OCI-LY1 (cell line): ENCODE data around the gene AOAH.

Source experiments
- H2AFZ ChIP-seq: fragments of 200-600 bp; sonication (generic), shearing (Covaris generic); 2 replicates; pipeline ENCODE4 v1.6.0; 2014; ENCODE audit warnings: antibody characterized with exemption, mild to moderate bottlenecking, low read length
- H3F3A ChIP-seq: fragments of 200-600 bp; sonication (generic), shearing (Covaris generic); 2 replicates; pipeline ENCODE4 v1.6.0; 2014; ENCODE audit warnings: mild to moderate bottlenecking, antibody characterized with exemption, low read length, moderate library complexity; ENCODE audit not compliant: insufficient read depth
- H3K27ac ChIP-seq: fragments of 200-600 bp; sonication (generic); 2 replicates; pipeline ENCODE4 v1.5.1; 2014; ENCODE audit warnings: low read length, mixed run types, mild to moderate bottlenecking, low read depth; ENCODE audit not compliant: poor library complexity, severe bottlenecking
- H3K27me3 ChIP-seq: fragments of 200-600 bp; sonication (generic); 2 replicates; pipeline ENCODE4 v1.6.0; 2014; ENCODE audit warnings: antibody characterized with exemption, mild to moderate bottlenecking, low read length, moderate library complexity; ENCODE audit not compliant: insufficient read depth
- H3K36me3 ChIP-seq: fragments of 200-600 bp; sonication (generic); 2 replicates; pipeline ENCODE4 v1.6.1; 2014; ENCODE audit warnings: mild to moderate bottlenecking, antibody characterized with exemption, low read length, moderate library complexity, mixed read lengths; ENCODE audit not compliant: insufficient read depth
- H3K4me1 ChIP-seq: fragments of 200-600 bp; sonication (generic); 2 replicates; pipeline ENCODE4 v1.5.1; 2014; ENCODE audit warnings: mild to moderate bottlenecking, low read length, moderate library complexity; ENCODE audit not compliant: insufficient read depth, severe bottlenecking
- H3K4me2 ChIP-seq: fragments of 200-600 bp; sonication (generic), shearing (Covaris generic); 2 replicates; pipeline ENCODE4 v1.6.1; 2014; ENCODE audit warnings: low read length
- H3K4me3 ChIP-seq: fragments of 200-600 bp; sonication (generic); 2 replicates; pipeline ENCODE4 v1.5.1; 2014; ENCODE audit warnings: low read length, low read depth, mild to moderate bottlenecking, mixed read lengths; ENCODE audit not compliant: poor library complexity, severe bottlenecking
- H3K79me2 ChIP-seq: fragments of 200-600 bp; shearing (Covaris generic); 2 replicates; pipeline ENCODE4 v1.6.1; 2016; ENCODE audit warnings: mixed run types, low read length, mixed read lengths; ENCODE audit not compliant: insufficient read depth
- H3K9ac ChIP-seq: fragments of 200-600 bp; sonication (generic), shearing (Covaris generic); 2 replicates; pipeline ENCODE4 v1.6.1; 2014; ENCODE audit warnings: mild to moderate bottlenecking, low read length, mixed read lengths
- H3K9me2 ChIP-seq: fragments of 200-600 bp; sonication (generic), shearing (Covaris generic); 2 replicates; pipeline ENCODE4 v1.6.1; 2014; ENCODE audit warnings: low read depth, mild to moderate bottlenecking, low read length, mixed read lengths
- H3K9me3 ChIP-seq: fragments of 200-600 bp; shearing (Covaris generic); 2 replicates; pipeline ENCODE4 v1.6.1; 2014; ENCODE audit warnings: low read length, mixed read lengths
- H4K20me1 ChIP-seq: fragments of 200-600 bp; sonication (generic), shearing (Covaris generic); 2 replicates; pipeline ENCODE4 v1.6.0; 2016; ENCODE audit warnings: mild to moderate bottlenecking, low read length; ENCODE audit not compliant: insufficient read depth
- CTCF ChIP-seq: fragments of 200-600 bp; sonication (generic), shearing (Covaris generic); IDR thresholded peaks from 2 replicates; pipeline ENCODE4 v1.5.1; 2017; ENCODE audit warnings: mild to moderate bottlenecking, antibody characterized with exemption, low read length, moderate library complexity, mixed read lengths
- EZH2 ChIP-seq: fragments of 200-600 bp; sonication (generic), shearing (Covaris generic); IDR thresholded peaks from 2 replicates; pipeline ENCODE4 v1.8.0; 2017; ENCODE audit warnings: borderline replicate concordance, mixed run types, mild to moderate bottlenecking, antibody characterized with exemption, low read length, moderate library complexity, mixed read lengths

AOAH gene

GRCh38 chr7:36712015-36712414, 12.3 kb downstream of the AOAH start:
- no peaks in the 10 kb centered on the region for H3K36me3 ChIP-seq
- no peaks in the 10 kb centered on the region for H4K20me1 ChIP-seq
- H3K27ac ChIP-seq = no peak overlapping the region
- no peak overlapping the region for H2AFZ ChIP-seq
- no peak overlapping the region for H3K9ac ChIP-seq
- H3K4me2 ChIP-seq = no peak overlapping the region
- H3K79me2 ChIP-seq = no peaks in the 10 kb centered on the region
- H3K9me2 ChIP-seq = no peaks in the 10 kb centered on the region
- no peaks in the 10 kb centered on the region for H3K4me1 ChIP-seq
- TF ChIP-seq EZH2 (no peak), CTCF (no peak)
- no peaks in the 10 kb centered on the region for H3K9me3 ChIP-seq
- no peaks in the 10 kb centered on the region for H3K27me3 ChIP-seq
- no peak overlapping the region for H3K4me3 ChIP-seq
- no peaks in the 10 kb centered on the region for H3F3A ChIP-seq

- TF ChIP-seq CTCF (no peak), EZH2 (no peak)
- H3K9me2 ChIP-seq = no peaks in the 10 kb centered on the region
- H3F3A ChIP-seq = no peaks in the 10 kb centered on the region
- no peaks in the 10 kb centered on the region for H3K9me3 ChIP-seq
- no peak overlapping the region for H3K4me2 ChIP-seq
- no peaks in the 10 kb centered on the region for H3K27me3 ChIP-seq
- no peak overlapping the region for H3K9ac ChIP-seq
- no peak overlapping the region for H3K4me3 ChIP-seq
- no peak overlapping the region for H3K27ac ChIP-seq
- no peaks in the 10 kb centered on the region for H3K4me1 ChIP-seq
- no peak overlapping the region for H2AFZ ChIP-seq
- H3K36me3 ChIP-seq = no peaks in the 10 kb centered on the region
- no peaks in the 10 kb centered on the region for H3K79me2 ChIP-seq
- no peaks in the 10 kb centered on the region for H4K20me1 ChIP-seq
Measured at GRCh38 chr7:36711256-36711655, 13.0 kb downstream of the AOAH start.

- Histone ChIP-seq H3K9me2 (no peaks in the 10 kb centered on the region), H2AFZ (no peak overlapping the region), H3K27me3 (no peaks in the 10 kb centered on the region), H3K9me3 (no peaks in the 10 kb centered on the region), H3K79me2 (no peaks in the 10 kb centered on the region), H3K4me2 (no peak overlapping the region), H3K4me3 (no peak overlapping the region), H4K20me1 (no peaks in the 10 kb centered on the region), H3K36me3 (no peaks in the 10 kb centered on the region), H3F3A (no peaks in the 10 kb centered on the region), H3K4me1 (no peaks in the 10 kb centered on the region), H3K9ac (no peak overlapping the region), H3K27ac (no peak overlapping the region)
- TF ChIP-seq CTCF = no peak
- no peak for TF ChIP-seq EZH2
Measured at GRCh38 chr7:36710186-36710791, 14.0 kb downstream of the AOAH start.
